GM12878 (cell line): ENCODE data around the gene MAP4K1. TPM values are rescaled to one million over a fixed set of nuclear protein-coding genes. Genes with fewer than 3 reads are reported as not detected.

ENCODE experiments used
- ATAC-seq: fragments of 200-7000 bp; cut with Tn5 transposase; 3 replicates; pipeline ENCODE4 v1.9.1; 2020; ENCODE audit warnings: mild to moderate bottlenecking, moderate library complexity
- BruUV-seq: library from RNA; stranded (reverse); fragments of 400-500 nt; replicated peaks from 2 replicates; lab custom pipeline; 2021; lab: Mats Ljungman, UMichigan
- CTCF ChIA-PET: fragments of 300-600 bp; sonication (Branson Sonifier 250); formaldehyde crosslinking; extraction: SDS; loops from one replicate; lab custom pipeline; 2021; ENCODE audit warnings: inconsistent platforms; lab: Yijun Ruan, JAX
- POLR2A ChIA-PET: fragments of 350-600 bp; formaldehyde crosslinking; extraction: SDS; loops from one replicate; lab custom pipeline; 2021; ENCODE audit warnings: inconsistent platforms; lab: Charles Lee
- RAD21 ChIA-PET: fragments of 300-600 bp; sonication (Branson Sonifier 250); formaldehyde crosslinking; loops from one replicate; lab custom pipeline; 2023; ENCODE audit warnings: antibody characterized with exemption; ENCODE audit not compliant: unreplicated experiment; lab: Charles Lee
- SMC1A ChIA-PET: fragments of 300-600 bp; sonication (Branson Sonifier 250); formaldehyde crosslinking; loops from one replicate; lab custom pipeline; 2023; ENCODE audit not compliant: unreplicated experiment, uncharacterized antibody; lab: Charles Lee
- DNase-seq: peaks from one replicate; pipeline ENCODE4 v3.0.0-alpha.2; 2011; ENCODE audit warnings: low read depth, low spot score
- FAIRE-seq: peaks from 3 replicates; lab custom pipeline; 2011; peaks lifted over from hg19 to GRCh38; lab: Jason Lieb, UNC
- H2AFZ ChIP-seq: 2 replicates; pipeline ENCODE4 v1.6.0; 2011; ENCODE audit warnings: low read depth, low read length, control low read depth; ENCODE audit not compliant: control insufficient read depth
- H3K27ac ChIP-seq: 2 replicates; pipeline ENCODE4 v1.5.1; 2011; ENCODE audit warnings: control low read depth; ENCODE audit not compliant: control insufficient read depth, insufficient read depth
- H3K27me3 ChIP-seq, 2 experiments: replicated peaks in 1 of 2; 2 replicates each; pipeline versions ENCODE4 v1.6.0 to v1.6.1; 2011; ENCODE audit warnings: low read length in 1 of 2; ENCODE audit not compliant: control insufficient read depth in 2 of 2, insufficient read depth in 2 of 2
- H3K36me3 ChIP-seq, 2 experiments: 2 replicates each; pipeline ENCODE4 v1.5.1; 2011; ENCODE audit warnings: low read length in 1 of 2; ENCODE audit not compliant: control insufficient read depth in 2 of 2, insufficient read depth in 2 of 2
- H3K4me1 ChIP-seq: 2 replicates; pipeline ENCODE4 v1.6.1; 2011; ENCODE audit warnings: mild to moderate bottlenecking, low read length, moderate library complexity, mixed read lengths; ENCODE audit not compliant: control insufficient read depth, insufficient read depth
- H3K4me2 ChIP-seq: 2 replicates; pipeline ENCODE4 v1.6.0; 2011; ENCODE audit warnings: control low read depth; ENCODE audit not compliant: control insufficient read depth, insufficient read depth
- H3K4me3 ChIP-seq: fragments of 200-600 bp; sonication (generic); 2 replicates; pipeline ENCODE4 v1.5.1; 2016
- H3K79me2 ChIP-seq: 2 replicates; pipeline ENCODE4 v1.6.0; 2011; ENCODE audit warnings: low read length; ENCODE audit not compliant: control insufficient read depth, insufficient read depth
- H3K9ac ChIP-seq: 2 replicates; pipeline ENCODE4 v1.8.0; 2011; ENCODE audit warnings: low read length, control low read depth, mixed read lengths; ENCODE audit not compliant: control insufficient read depth, insufficient read depth
- H3K9me3 ChIP-seq: replicated peaks from 3 replicates; pipeline ENCODE4 v1.5.1; 2011; ENCODE audit warnings: mild to moderate bottlenecking, low read length; ENCODE audit not compliant: control insufficient read depth, insufficient read depth
- H4K20me1 ChIP-seq: 2 replicates; pipeline ENCODE4 v1.6.0; 2011; ENCODE audit not compliant: control insufficient read depth, insufficient read depth
- CEBPB ChIP-seq, 2 experiments: fragments of 150-350 bp in 1 of 2; IDR thresholded peaks; 2 replicates each; pipeline ENCODE4 v1.6.1; 2012 to 2014; ENCODE audit warnings: low read depth in 2 of 2, low read length in 2 of 2, borderline replicate concordance in 1 of 2, inconsistent platforms in 1 of 2
- EGR1 ChIP-seq, 2 experiments: IDR thresholded peaks; 1 replicate in 1 of 2; 2 replicates in 1 of 2; pipeline ENCODE4 v1.6.1; 2011 to 2012; ENCODE audit warnings: low read depth in 2 of 2, low read length in 2 of 2, borderline replicate concordance in 1 of 2, mild to moderate bottlenecking in 1 of 2, moderate library complexity in 1 of 2
- MEF2A ChIP-seq: IDR thresholded peaks from 2 replicates; pipeline ENCODE4 v1.6.1; 2011; ENCODE audit warnings: low read depth, mild to moderate bottlenecking, low read length, moderate library complexity; ENCODE audit not compliant: insufficient read depth
- MTA3 ChIP-seq: IDR thresholded peaks from 2 replicates; pipeline ENCODE4 v1.6.1; 2012; ENCODE audit warnings: low read length, inconsistent platforms, borderline replicate concordance
- MXI1 ChIP-seq: fragments of 150-350 bp; IDR thresholded peaks from 2 replicates; pipeline ENCODE4 v1.6.1; 2011; ENCODE audit warnings: low read depth, mild to moderate bottlenecking, inconsistent platforms, low read length, improper control_type of control experiment
- MYB ChIP-seq: fragments of 150-350 bp; IDR thresholded peaks from 2 replicates; pipeline ENCODE4 v1.6.1; 2014; ENCODE audit warnings: mild to moderate bottlenecking, low read depth, low read length, borderline replicate concordance
- POLR2A ChIP-seq: IDR thresholded peaks from 2 replicates; pipeline ENCODE4 v1.6.1; 2011; ENCODE audit warnings: low read depth, mild to moderate bottlenecking, low read length
- POLR2AphosphoS2 ChIP-seq: IDR thresholded peaks from 2 replicates; pipeline ENCODE4 v1.6.1; 2011; ENCODE audit warnings: low read depth, mild to moderate bottlenecking, low read length, improper control_type of control experiment, moderate library complexity
- SIN3A ChIP-seq: IDR thresholded peaks from 2 replicates; pipeline ENCODE4 v1.6.1; 2012; ENCODE audit warnings: low read depth, low read length, improper control_type of control experiment
- TCF12 ChIP-seq: IDR thresholded peaks from 2 replicates; pipeline ENCODE4 v1.6.1; 2011; ENCODE audit warnings: low read depth, mild to moderate bottlenecking, low read length
- TCF3 ChIP-seq: IDR thresholded peaks from 2 replicates; pipeline ENCODE4 v1.6.1; 2012; ENCODE audit warnings: low read depth, mild to moderate bottlenecking, low read length, borderline replicate concordance; ENCODE audit not compliant: insufficient read depth
- WRNIP1 ChIP-seq: IDR thresholded peaks from 2 replicates; pipeline ENCODE4 v1.6.1; 2011; ENCODE audit warnings: low read depth, low read length, improper control_type of control experiment, borderline replicate concordance
- YY1 ChIP-seq: IDR thresholded peaks from 2 replicates; pipeline ENCODE4 v1.6.1; 2011; ENCODE audit warnings: low read depth, mild to moderate bottlenecking, low read length
- ZNF217 ChIP-seq: fragments of 450-650 bp; IDR thresholded peaks from 2 replicates; pipeline ENCODE4 v1.6.1; 2017; ENCODE audit warnings: antibody characterized with exemption, mild to moderate bottlenecking
- WGBS: methylation state at CpG from one replicate; pipeline ENCODE4 v1.1.6; 2016; ENCODE audit warnings: low lambda C conversion rate; ENCODE audit not compliant: insufficient replicate concordance, insufficient coverage; ENCODE audit errors: missing lambda C conversion rate; 5-methylcytosine and 5-hydroxymethylcytosine counted together
- in situ Hi-C: fragments of 300-500 bp; cut with MboI; formaldehyde crosslinking; loops from 9 replicates; pipeline ENCODE4 v1.14.3; 2018; ENCODE audit warnings: mixed read lengths
- intact Hi-C: fragments of 100-400 bp; cut with micrococcal nuclease; formaldehyde crosslinking; loops from one replicate; pipeline ENCODE4 v1.14.2; 2022; ENCODE audit not compliant: unreplicated experiment
- polyA plus RNA-seq, 11 experiments: library from polyadenylated mRNA; depleted of rRNA in 4 of 11; unstranded in 6 of 11; stranded (reverse) in 5 of 11; fragments of >200 nt; fragmentation: Nextera tagmentation in 4 of 11; fragmentation: Illumina TruSeq in 1 of 11; extraction: Ambion mirVana in 4 of 11; extraction: Trizol in 1 of 11; gene quantifications; 1 replicate in 1 of 11; 2 replicates in 10 of 11; pipeline versions ENCODE4 v1.2.1 to v1.2.3, GENCODE V29; 2011 to 2016; ENCODE audit warnings: inconsistent platforms in 2 of 11, missing spikeins in 2 of 11, low read depth in 1 of 11
- total RNA-seq, 4 experiments: library from RNA; depleted of rRNA in 3 of 4; stranded (reverse); fragments of >200 nt in 3 of 4; fragmentation: Illumina TruSeq in 1 of 4; extraction: Trizol in 1 of 4; gene quantifications; 2 replicates each; pipeline versions ENCODE4 v1.2.1 to v1.2.3, GENCODE V29; 2013 to 2021
- TF ChIP-seq, protein P1 (sequence below): fragments of 450-650 bp; IDR thresholded peaks from 2 replicates; pipeline ENCODE4 v1.6.1; 2014; ENCODE audit warnings: mild to moderate bottlenecking
- TF ChIP-seq, protein P2 (sequence below): fragments of 450-650 bp; IDR thresholded peaks from 2 replicates; pipeline ENCODE4 v1.6.1; 2017; ENCODE audit warnings: mild to moderate bottlenecking
- TF ChIP-seq, protein P3 (sequence below): IDR thresholded peaks from 2 replicates; pipeline ENCODE4 v1.6.1; 2011; ENCODE audit warnings: low read depth, mild to moderate bottlenecking, low read length, moderate library complexity, borderline replicate concordance; ENCODE audit errors: extremely low read depth
- TF ChIP-seq, protein P4 (sequence below): fragments of 450-650 bp; IDR thresholded peaks from 2 replicates; pipeline ENCODE4 v1.6.1; 2016; ENCODE audit warnings: mild to moderate bottlenecking

MAP4K1 gene
- total and polyA plus RNA-seq, 10 of the 15 experiments (the other 5 are each of a cell fraction or from before 2014, with no cell fraction given): 39.2 to 306 (median 140) TPM

DNA sequence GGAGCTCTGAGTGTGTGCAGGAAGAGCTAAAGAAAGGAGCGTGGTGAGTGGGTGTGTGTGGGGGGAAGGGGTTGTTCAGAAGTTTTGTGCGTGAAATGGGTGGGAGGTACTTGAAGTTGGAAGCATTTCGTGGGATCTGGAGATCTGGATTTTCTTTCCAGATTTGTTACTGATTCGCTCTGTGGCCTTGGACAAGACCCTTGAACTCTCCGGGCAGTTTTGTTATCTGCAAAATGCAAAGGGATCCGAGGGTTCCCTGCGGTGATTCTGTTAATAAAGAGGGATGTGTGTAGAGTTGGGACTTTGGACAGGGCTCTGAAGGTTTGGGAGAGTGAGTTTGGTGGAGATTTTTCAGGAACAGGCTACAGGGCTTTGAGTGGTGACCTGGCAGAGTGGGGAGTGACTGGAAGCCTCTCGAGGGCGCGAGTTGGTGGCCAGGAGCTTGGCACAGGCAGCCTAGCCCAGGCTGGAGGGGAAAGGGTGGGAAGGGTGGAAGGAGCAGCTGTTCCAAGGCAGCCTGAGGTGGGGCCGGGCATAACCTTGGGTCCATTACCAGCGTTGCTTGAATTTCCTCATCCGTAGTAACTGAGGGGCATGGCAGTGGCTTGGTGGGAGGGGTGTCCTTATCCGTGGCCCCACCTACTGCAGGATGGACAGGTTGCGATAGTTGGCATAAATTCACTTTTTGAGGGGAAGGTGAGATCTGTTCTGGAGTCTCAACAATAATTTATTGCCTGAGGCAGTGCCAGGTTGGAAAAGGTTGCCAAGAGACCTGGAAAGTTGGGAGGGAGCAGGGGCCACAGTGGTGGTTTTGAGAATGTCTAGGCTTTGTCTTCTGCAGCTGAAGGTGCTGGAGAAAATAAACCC is 31.8 kb upstream of the MAP4K1 start:
- H3K4me3 ChIP-seq: peak overlapping the region; percentile 100
- no TSS peak for BruUV-seq
- CTCF ChIA-PET: interaction anchor here (0.6 to 6.5 kb wide), 5 partner anchors 10 to 281 kb away, joined by 3 to 53 read pairs (median 4); partner anchors contain the start of genes MRPS12 and SARS2
- TF ChIP-seq ZNF217: no peak
- no peak for TF ChIP-seq MYB
- TF ChIP-seq, protein P1, sequence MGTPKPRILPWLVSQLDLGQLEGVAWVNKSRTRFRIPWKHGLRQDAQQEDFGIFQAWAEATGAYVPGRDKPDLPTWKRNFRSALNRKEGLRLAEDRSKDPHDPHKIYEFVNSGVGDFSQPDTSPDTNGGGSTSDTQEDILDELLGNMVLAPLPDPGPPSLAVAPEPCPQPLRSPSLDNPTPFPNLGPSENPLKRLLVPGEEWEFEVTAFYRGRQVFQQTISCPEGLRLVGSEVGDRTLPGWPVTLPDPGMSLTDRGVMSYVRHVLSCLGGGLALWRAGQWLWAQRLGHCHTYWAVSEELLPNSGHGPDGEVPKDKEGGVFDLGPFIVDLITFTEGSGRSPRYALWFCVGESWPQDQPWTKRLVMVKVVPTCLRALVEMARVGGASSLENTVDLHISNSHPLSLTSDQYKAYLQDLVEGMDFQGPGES: no peak
- TF ChIP-seq TCF12: no peak
- TF ChIP-seq, protein P2, sequence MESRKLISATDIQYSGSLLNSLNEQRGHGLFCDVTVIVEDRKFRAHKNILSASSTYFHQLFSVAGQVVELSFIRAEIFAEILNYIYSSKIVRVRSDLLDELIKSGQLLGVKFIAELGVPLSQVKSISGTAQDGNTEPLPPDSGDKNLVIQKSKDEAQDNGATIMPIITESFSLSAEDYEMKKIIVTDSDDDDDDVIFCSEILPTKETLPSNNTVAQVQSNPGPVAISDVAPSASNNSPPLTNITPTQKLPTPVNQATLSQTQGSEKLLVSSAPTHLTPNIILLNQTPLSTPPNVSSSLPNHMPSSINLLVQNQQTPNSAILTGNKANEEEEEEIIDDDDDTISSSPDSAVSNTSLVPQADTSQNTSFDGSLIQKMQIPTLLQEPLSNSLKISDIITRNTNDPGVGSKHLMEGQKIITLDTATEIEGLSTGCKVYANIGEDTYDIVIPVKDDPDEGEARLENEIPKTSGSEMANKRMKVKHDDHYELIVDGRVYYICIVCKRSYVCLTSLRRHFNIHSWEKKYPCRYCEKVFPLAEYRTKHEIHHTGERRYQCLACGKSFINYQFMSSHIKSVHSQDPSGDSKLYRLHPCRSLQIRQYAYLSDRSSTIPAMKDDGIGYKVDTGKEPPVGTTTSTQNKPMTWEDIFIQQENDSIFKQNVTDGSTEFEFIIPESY: no peak
- TF ChIP-seq, protein P3, sequence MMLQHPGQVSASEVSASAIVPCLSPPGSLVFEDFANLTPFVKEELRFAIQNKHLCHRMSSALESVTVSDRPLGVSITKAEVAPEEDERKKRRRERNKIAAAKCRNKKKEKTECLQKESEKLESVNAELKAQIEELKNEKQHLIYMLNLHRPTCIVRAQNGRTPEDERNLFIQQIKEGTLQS: no peak
- TF ChIP-seq POLR2A: no peak
- no peak for TF ChIP-seq WRNIP1
- 0 out of 2 replicates have a peak, but pooled peaks have one; percentile 33 for TF ChIP-seq POLR2AphosphoS2
- 0 out of 2 replicates have a peak, but pooled peaks have one; percentile 20 for TF ChIP-seq MXI1
- TF ChIP-seq YY1: no peak
- peak; percentile 36; the same call in 1 of the 2 replicates for TF ChIP-seq MTA3
- TF ChIP-seq TCF3: no peak
- TF ChIP-seq MEF2A: no peak
- TF ChIP-seq CEBPB (IDR thresholded peaks at IDR 0.05; ENCODE audit: borderline replicate concordance in 1 of 2, low read depth in 2 of 2, low read length in 2 of 2): no peak
- TF ChIP-seq, protein P4, sequence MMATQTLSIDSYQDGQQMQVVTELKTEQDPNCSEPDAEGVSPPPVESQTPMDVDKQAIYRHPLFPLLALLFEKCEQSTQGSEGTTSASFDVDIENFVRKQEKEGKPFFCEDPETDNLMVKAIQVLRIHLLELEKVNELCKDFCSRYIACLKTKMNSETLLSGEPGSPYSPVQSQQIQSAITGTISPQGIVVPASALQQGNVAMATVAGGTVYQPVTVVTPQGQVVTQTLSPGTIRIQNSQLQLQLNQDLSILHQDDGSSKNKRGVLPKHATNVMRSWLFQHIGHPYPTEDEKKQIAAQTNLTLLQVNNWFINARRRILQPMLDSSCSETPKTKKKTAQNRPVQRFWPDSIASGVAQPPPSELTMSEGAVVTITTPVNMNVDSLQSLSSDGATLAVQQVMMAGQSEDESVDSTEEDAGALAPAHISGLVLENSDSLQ: no peak
- peak; percentile 50; the same call in 1 of the 2 replicates for TF ChIP-seq SIN3A
- 0 out of 3 replicates have a peak, but pooled peaks of 1 of the 2 experiments have one; percentile 15 for TF ChIP-seq EGR1 (IDR thresholded peaks at IDR 0.05; ENCODE audit: borderline replicate concordance in 1 of 2, low read depth in 2 of 2, low read length in 2 of 2)
- DNase-seq (no peak), FAIRE-seq (no peak), ATAC-seq (no peak)
- H4K20me1 ChIP-seq: no peaks in the 10 kb centered on the region; the same call in 1 of the 2 replicates
- intact Hi-C loops (loop anchor here (5.0 kb wide), 1 partner anchor 38 kb away; no protein-coding TSS in a partner anchor), in situ Hi-C loops (loop anchor here (25.0 kb wide), 1 partner anchor 237 kb away; the partner anchor contains the start of gene FAM98C)
- SMC1A ChIA-PET: interaction anchor here (0.9 to 1.4 kb wide), 4 partner anchors 13 to 105 kb away, joined by 3 read pairs; no protein-coding TSS in a partner anchor
- H3K27ac ChIP-seq: peak overlapping the region; percentile 79
- no peaks in the 10 kb centered on the region for H3K9me3 ChIP-seq
- WGBS: 35% methylated on average over 15 of the region's 15 CpGs
- no peaks in the 10 kb centered on the region for H3K27me3 ChIP-seq
- peak overlapping the region; percentile 95 for H3K9ac ChIP-seq
- no peak overlapping the region for H2AFZ ChIP-seq
- peaks cover 13% of the 10 kb centered on the region for H3K4me1 ChIP-seq
- RAD21 ChIA-PET: interaction anchor here (0.6 to 1.3 kb wide), 4 partner anchors 37 to 281 kb away, joined by 3 to 4 read pairs (median 4); partner anchors contain the start of genes MRPS12 and SARS2
- H3K79me2 ChIP-seq: peaks cover 69% of the 10 kb centered on the region
- H3K36me3 ChIP-seq: no peaks in the 10 kb centered on the region
- POLR2A ChIA-PET: interaction anchor here (0.5 to 2.5 kb wide), 8 partner anchors 11 to 247 kb away, joined by 3 to 8 read pairs (median 4); partner anchors contain the start of genes ECH1, FAM98C and RINL
- H3K4me2 ChIP-seq: peak overlapping the region; percentile 97
